GM19452 (cell line): ENCODE results near the gene RBMY1E.
"Not testable (repeated sequence)": the region's sequence is repeated elsewhere in the genome, so short reads cannot be mapped to it uniquely, and the experiment has no call there.

ENCODE experiments used
- ATAC-seq: cut with Tn5 transposase; IDR thresholded peaks from one replicate; pipeline ENCODE4 v1.9.1; 2021; ENCODE audit not compliant: unreplicated experiment

RBMY1E gene

GRCh38 chrY:21917932-21918331 is at the start of gene RBMY1E:
TSS of gene RBMY1E (minus strand) at chrY:21918032. CDS start at chrY:21916054, 1,978 bp downstream.
- not testable (repeated sequence) for ATAC-seq

- not testable (repeated sequence) for ATAC-seq
These were observed 23.4 kb downstream of the RBMY1E start, which contains the start of gene RBMY1D for GRCh38 chrY:21894426-21894825. TSS of gene RBMY1D (minus strand) at chrY:21894526. CDS start at chrY:21892513, 2,013 bp downstream.

DNA sequence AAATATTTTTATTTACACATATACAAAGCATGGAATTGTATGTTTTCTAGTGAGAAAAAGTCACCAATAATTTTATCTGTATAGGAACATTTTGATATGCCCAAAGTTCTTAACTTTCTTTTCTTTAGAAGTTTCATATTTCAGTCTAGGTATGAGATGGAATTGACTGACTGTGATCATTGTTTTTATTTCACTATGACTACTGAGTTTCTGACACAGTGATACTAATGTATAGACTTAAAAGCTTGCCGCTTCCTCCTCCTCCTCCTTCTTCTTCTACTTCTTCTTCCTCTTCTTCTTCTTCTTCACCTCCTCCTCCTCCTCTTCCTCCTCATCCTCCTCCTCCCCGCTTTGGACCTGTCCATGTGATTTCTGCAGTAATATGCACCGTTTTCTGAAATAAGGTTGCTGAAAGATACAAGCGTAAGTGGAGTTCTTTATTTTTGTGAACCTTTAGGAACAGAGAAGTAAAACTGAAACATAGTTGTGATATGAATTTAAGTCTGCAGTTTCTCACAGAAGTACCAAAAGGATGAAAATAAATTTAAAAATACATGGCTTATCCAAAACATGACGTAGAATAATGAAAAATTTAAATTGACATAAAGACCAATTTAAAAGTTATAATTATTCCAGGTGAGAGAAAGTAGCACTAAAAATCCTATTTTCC is 48.3 kb downstream of the RBMY1E start:
- ATAC-seq: peak; percentile 85
